GM10248 (cell line): ENCODE results near the gene G3BP2.

Experiments used
- CTCF ChIA-PET: fragments of 300-600 bp; sonication (Branson Sonifier 250); formaldehyde crosslinking; extraction: SDS; loops from one replicate; lab custom pipeline; 2021; ENCODE audit warnings: antibody characterized with exemption; lab: Yijun Ruan, JAX
- POLR2A ChIA-PET: fragments of 350-650 bp; sonication (Branson Sonifier 250); formaldehyde crosslinking; extraction: SDS; loops from one replicate; lab custom pipeline; 2020; ENCODE audit warnings: antibody characterized with exemption; lab: Yijun Ruan, JAX
- DNase-seq: peaks from one replicate; pipeline ENCODE4 v3.0.0; 2012; ENCODE audit errors: extremely low spot score
- CTCF ChIP-seq: IDR thresholded peaks from 2 replicates; pipeline ENCODE4 v1.5.1; 2012; ENCODE audit warnings: mild to moderate bottlenecking, low read depth; ENCODE audit errors: extremely low read depth, missing control alignments, control extremely low read depth

Gene G3BP2

GRCh38 chr4:75637176-75637575, 36.0 kb downstream of the G3BP2 start:
- CTCF ChIA-PET = interaction anchor here (3.2 kb wide), 1 partner anchor 10 kb away, joined by 17 read pairs; no protein-coding TSS in a partner anchor
- no peak for TF ChIP-seq CTCF
- POLR2A ChIA-PET = interaction anchor here (0.6 kb wide), 1 partner anchor 1419 kb away, joined by 9 read pairs; no protein-coding TSS in a partner anchor
- DNase-seq = no peak

GRCh38 chr4:75634951-75635350, 38.3 kb downstream of the G3BP2 start:
- ChIA-PET POLR2A (no interaction called here), CTCF (interaction anchor here (3.2 kb wide), 1 partner anchor 12 kb away, joined by 17 read pairs; no protein-coding TSS in a partner anchor)
- no peak for TF ChIP-seq CTCF
- DNase-seq = no peak

- POLR2A ChIA-PET = no interaction called here
- CTCF ChIA-PET = no interaction called here
- DNase-seq = no peak
- no peak for TF ChIP-seq CTCF
These were observed 38.9 kb downstream of the G3BP2 start for GRCh38 chr4:75634281-75634680.

GRCh38 chr4:75633846-75634245, 39.4 kb downstream of the G3BP2 start:
- POLR2A ChIA-PET = no interaction called here
- TF ChIP-seq CTCF = no peak
- CTCF ChIA-PET = no interaction called here
- DNase-seq = no peak

GRCh38 chr4:75630937-75631329, 42.3 kb downstream of the G3BP2 start:
- POLR2A ChIA-PET = no interaction called here
- TF ChIP-seq CTCF = no peak
- no peak for DNase-seq
- CTCF ChIA-PET = interaction anchor here (1.5 to 1.7 kb wide), 2 partner anchors 16 to 79 kb away, joined by 3 to 4 read pairs; no protein-coding TSS in a partner anchor

GRCh38 chr4:75630174-75630936, 42.9 kb downstream of the G3BP2 start, which contains the start of gene CDKL2:
TSS of gene CDKL2 (minus strand) at chr4:75630528. CDS start at chr4:75625988, 4,540 bp downstream.
- TF ChIP-seq CTCF = no peak
- POLR2A ChIA-PET = no interaction called here
- DNase-seq = peak; percentile 95
- CTCF ChIA-PET = interaction anchor here (1.5 to 1.7 kb wide), 2 partner anchors 16 to 80 kb away, joined by 3 to 4 read pairs; no protein-coding TSS in a partner anchor
